ENCODE measurements around the gene ACSS1. TPM values are rescaled to one million over a fixed set of nuclear protein-coding genes. Genes with fewer than 3 reads are reported as not detected.

The ACSS1 gene
- total RNA-seq, 1 donor from 2014 or later, result 164 TPM

GRCh38 chr20:25081065-25081729 lies 23.3 kb upstream of the ACSS1 start:
- intact Hi-C loops (cut with micrococcal nuclease), result no loop called here
- peak; percentile 31 for ATAC-seq
- DNase-seq, result peak; percentile 61

GRCh38 chr20:25079171-25079570 lies 21.2 kb upstream of the ACSS1 start:
- intact Hi-C loops (cut with micrococcal nuclease), result loop anchor here (10.0 kb wide), 2 partner anchors 96 to 316 kb away; partner anchors contain the start of gene ABHD12
- ATAC-seq (no peak), DNase-seq (no peak)

- ATAC-seq, result no peak
- no peak for DNase-seq
- intact Hi-C loops (cut with micrococcal nuclease), result loop anchor here (10.0 kb wide), 2 partner anchors 96 to 316 kb away; partner anchors contain the start of gene ABHD12
Measured at GRCh38 chr20:25078662-25079061, 20.7 kb upstream of the ACSS1 start.

GRCh38 chr20:25077610-25078169 lies 19.8 kb upstream of the ACSS1 start:
- DNase-seq (peak; percentile 68), ATAC-seq (peak; percentile 89)
- intact Hi-C loops (cut with micrococcal nuclease), result loop anchor here (10.0 kb wide), 2 partner anchors 97 to 317 kb away; partner anchors contain the start of gene ABHD12

GRCh38 chr20:25076731-25077609 lies 19.0 kb upstream of the ACSS1 start:
- ATAC-seq (peak; percentile 73), DNase-seq (no peak)
- intact Hi-C loops (cut with micrococcal nuclease), result loop anchor here (10.0 kb wide), 2 partner anchors 98 to 318 kb away; partner anchors contain the start of gene ABHD12

- DNase-seq, result no peak
- intact Hi-C loops (cut with micrococcal nuclease), result loop anchor here (10.0 kb wide), 2 partner anchors 99 to 319 kb away; partner anchors contain the start of gene ABHD12
- no peak for ATAC-seq
Measured at GRCh38 chr20:25076201-25076600, 18.3 kb upstream of the ACSS1 start.

GRCh38 chr20:25073544-25073943 lies 15.6 kb upstream of the ACSS1 start:
- ATAC-seq (no peak), DNase-seq (no peak)
- intact Hi-C loops (cut with micrococcal nuclease), result loop anchor here (10.0 kb wide), 2 partner anchors 101 to 321 kb away; partner anchors contain the start of gene ABHD12

GRCh38 chr20:25072226-25072811 lies 14.4 kb upstream of the ACSS1 start:
- no peak for DNase-seq
- intact Hi-C loops (cut with micrococcal nuclease), result loop anchor here (10.0 kb wide), 2 partner anchors 102 to 322 kb away; partner anchors contain the start of gene ABHD12
- ATAC-seq, result no peak

- DNase-seq, result no peak
- no peak for ATAC-seq
- intact Hi-C loops (cut with micrococcal nuclease), result loop anchor here (10.0 kb wide), 2 partner anchors 103 to 323 kb away; partner anchors contain the start of gene ABHD12
Measured at GRCh38 chr20:25071734-25072133, 13.8 kb upstream of the ACSS1 start.

GRCh38 chr20:25070821-25071473 lies 13.0 kb upstream of the ACSS1 start:
- intact Hi-C loops (cut with micrococcal nuclease), result loop anchor here (10.0 kb wide), 2 partner anchors 104 to 324 kb away; partner anchors contain the start of gene ABHD12
- DNase-seq, result no peak
- ATAC-seq, result no peak

- ATAC-seq (no peak), DNase-seq (no peak)
- intact Hi-C loops (cut with micrococcal nuclease), result no loop called here
Measured at GRCh38 chr20:25067102-25067987, 9.4 kb upstream of the ACSS1 start.

GRCh38 chr20:25066386-25066785 lies 8.4 kb upstream of the ACSS1 start:
- ATAC-seq (peak; percentile 9), DNase-seq (no peak)
- intact Hi-C loops (cut with micrococcal nuclease), result no loop called here

GRCh38 chr20:25065625-25066338 lies 7.8 kb upstream of the ACSS1 start:
- ATAC-seq (peak; percentile 82), DNase-seq (peak; percentile 68)
- intact Hi-C loops (cut with micrococcal nuclease), result loop anchor here (2.0 kb wide), 1 partner anchor 71 kb away; no protein-coding TSS in a partner anchor

GRCh38 chr20:25065072-25065624 lies 7.2 kb upstream of the ACSS1 start:
- no peak for DNase-seq
- ATAC-seq, result peak; percentile 18
- intact Hi-C loops (cut with micrococcal nuclease), result loop anchor here (2.0 kb wide), 1 partner anchor 70 kb away; no protein-coding TSS in a partner anchor

- ATAC-seq (no peak), DNase-seq (no peak)
- intact Hi-C loops (cut with micrococcal nuclease), result loop anchor here (2.0 kb wide), 1 partner anchor 70 kb away; no protein-coding TSS in a partner anchor
Measured at GRCh38 chr20:25064561-25065071, 6.7 kb upstream of the ACSS1 start.

- no peak for ATAC-seq
- DNase-seq, result no peak
- intact Hi-C loops (cut with micrococcal nuclease), result loop anchor here (2.0 kb wide), 1 partner anchor 69 kb away; no protein-coding TSS in a partner anchor
Measured at GRCh38 chr20:25063981-25064380, 6.0 kb upstream of the ACSS1 start.
